Activated CD4-positive, CD25-positive, alpha-beta regulatory T cell (primary cell): ENCODE measurements around the gene SF3B3.

Experiments
- DNase-seq, 4 experiments: peaks; one replicate each; lab custom pipeline; 2025; lab: John Stamatoyannopoulos, UW

Gene SF3B3

DNA sequence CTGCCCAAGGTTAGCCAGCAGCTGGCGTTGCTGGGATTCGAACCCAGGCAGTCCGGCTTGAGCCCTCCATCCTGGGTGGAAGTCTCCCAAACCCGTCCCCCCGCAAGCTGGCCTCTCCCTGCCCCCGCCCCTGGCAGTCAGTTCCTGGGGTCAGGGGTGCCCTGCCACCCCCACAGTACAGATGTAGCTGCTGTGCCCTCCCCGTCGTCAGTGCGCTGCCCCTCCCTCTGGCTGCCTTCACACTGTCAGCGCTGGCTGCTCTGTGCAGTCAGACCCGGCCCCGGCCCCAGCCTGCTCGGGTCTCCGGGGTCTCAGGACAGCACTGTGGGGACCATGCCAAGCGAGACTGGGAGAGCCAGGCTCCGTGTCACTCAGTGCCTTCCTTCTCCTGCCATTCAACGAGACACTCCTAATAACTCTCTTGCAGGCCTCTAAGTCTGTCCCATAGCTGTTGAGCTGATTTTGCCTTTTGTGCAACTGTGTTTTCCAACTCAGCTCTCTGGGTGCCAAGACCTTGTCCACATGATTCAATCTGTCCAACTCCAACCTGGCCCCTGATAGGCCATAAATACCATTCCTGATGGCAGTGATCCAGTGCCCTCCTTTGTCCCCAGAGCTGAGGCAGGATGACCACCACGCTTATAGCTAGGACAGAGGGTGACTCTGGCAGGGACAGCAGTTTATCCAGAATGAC is 67.3 kb downstream of the SF3B3 start:
- DNase-seq: no peak

DNA sequence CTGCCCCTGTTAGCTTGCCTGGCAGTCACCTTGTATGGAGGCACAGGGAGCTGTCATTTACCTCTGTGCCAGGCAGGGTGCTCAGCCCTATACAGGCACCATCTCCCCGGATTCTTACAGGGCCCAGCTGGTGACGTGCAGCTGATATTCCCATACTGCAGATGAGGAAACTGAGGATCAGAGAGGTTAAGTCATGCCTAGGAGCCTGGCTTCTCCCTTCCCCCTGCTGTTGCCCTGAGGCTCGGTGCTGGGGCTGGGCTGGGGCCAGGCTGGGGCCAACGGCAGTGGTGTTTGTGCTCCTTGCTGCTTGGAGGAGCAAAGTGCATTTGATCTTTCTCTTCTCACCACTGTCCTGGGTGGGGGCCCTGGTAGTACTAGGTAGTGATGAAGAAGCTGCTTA is 68.0 kb downstream of the SF3B3 start:
- no peak for DNase-seq

DNA sequence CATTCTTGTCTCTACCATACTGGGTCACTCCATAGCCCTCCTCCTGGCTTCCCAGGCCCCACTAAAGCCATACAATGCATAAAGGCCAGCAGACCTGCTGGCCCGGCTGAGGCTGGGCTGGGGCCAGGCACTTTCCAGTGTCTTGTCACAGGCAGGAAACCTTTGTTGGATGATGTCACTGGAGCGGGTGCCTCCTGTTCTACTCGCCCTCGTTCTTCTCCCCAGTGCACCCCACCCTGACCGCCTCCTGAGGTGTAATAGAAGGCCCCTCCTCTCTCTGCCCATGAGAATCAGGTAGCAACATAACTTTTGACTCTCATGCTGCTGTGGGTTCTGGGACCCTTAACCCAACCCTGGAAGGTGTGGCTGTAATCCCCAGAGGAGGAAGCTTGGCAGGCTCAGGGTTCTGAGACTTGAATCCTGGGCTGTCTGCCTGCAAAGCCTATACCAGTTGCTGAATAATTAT is 68.5 kb downstream of the SF3B3 start:
- DNase-seq: no peak

GRCh38 chr16:70593544-70593943 is 69.9 kb downstream of the SF3B3 start:
- no peak for DNase-seq

DNA sequence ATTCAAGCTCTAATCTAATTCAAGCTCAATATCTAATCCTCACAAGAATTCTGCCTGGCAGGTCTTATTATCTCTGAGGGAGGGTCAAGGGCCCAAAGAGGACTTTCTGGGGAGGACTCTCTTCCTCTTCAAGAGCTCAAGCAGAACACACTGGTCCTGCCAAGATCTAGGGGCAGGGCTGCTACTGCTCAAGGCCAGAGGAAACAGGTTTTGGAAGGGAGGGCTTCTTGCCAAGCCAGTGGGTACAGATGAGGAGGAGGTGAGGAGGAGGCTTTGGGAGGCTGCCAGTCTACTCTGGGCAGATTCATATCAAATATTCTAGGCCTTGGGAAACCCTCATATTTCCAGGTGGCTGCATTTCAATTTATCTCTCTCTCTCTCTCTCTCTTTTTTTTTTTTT is 71.0 kb downstream of the SF3B3 start:
- no peak for DNase-seq

DNA sequence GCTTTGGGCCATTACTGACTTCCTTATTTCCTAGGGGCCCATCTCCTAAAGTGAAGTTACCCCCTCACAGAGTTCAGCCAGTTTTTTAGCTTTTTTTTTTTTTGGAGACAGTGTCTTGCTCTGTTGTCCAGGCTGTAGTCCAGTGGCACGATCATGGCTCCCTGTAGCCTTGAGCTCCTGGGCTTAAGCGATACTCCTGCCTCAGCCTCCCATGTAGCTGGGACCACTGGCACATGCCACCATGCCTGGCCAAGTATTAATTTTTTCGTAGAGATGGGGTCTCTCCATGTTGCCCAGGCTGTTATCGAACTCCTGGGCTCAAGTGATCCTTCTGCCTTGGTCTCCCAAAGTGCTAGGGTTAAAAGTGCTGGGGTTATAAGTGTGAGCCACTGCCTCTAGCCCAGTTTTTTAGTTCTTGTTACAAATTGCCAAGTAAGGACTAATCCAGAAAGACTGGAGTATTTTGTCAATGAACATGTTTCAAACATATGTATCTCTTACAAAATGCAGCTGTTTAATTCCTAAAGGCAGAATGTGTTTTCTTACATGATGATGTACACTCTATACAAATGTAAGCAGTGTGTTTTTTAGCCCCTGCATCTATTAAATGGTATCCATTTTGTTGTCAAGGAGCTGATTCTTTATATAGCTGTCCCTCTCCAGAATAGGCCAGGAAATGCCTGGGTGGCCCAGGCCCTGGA is 73.7 kb downstream of the SF3B3 start:
- DNase-seq: no peak

DNA sequence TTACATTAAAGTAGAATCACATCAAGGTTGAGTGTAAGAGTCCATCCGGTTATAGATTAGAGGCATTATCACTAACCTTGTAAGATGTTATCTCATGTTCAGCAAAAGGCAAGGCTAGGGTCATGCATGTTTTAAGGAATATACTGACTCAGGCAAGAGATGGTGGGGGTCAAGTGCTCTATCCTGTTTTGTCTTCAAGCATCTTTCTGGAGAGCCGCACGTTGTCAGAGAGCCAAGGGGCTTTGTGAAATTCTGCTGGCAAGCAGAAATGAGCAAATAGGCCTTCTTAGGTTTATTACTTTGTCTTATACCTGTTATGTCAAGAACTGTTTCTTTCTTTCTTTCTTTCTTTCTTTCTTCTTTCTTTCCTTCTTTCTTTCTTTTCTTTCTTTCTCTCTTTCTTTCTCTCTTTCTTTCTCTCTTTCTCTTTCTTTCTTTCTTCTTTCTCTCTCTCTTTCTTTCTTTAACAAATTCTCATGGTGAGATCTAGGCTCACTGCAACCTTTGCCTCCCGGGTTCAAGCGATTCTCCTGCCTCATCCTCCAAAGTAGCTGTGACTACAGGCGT is 75.4 kb downstream of the SF3B3 start:
- DNase-seq: no peak

DNA sequence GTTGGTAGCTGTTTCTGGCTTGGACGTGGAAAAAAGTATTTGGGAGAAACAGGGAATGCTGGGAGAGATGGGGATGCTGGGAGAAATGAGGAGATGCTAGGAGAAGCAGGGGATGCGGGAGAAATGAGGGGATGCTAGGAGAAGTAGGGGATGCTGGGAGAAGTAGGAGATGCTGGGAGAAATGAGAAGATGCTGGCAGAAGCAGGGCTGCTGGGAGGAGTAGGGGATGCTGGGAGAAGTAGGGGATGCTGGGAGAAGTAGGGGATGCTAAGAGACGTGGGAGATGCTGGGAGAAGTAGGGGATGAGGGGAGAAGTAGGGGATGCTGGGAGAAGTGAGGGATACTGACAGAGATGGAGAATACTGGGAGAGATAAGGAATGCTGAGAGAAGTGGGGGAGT is 77.1 kb downstream of the SF3B3 start:
- DNase-seq: no peak

DNA sequence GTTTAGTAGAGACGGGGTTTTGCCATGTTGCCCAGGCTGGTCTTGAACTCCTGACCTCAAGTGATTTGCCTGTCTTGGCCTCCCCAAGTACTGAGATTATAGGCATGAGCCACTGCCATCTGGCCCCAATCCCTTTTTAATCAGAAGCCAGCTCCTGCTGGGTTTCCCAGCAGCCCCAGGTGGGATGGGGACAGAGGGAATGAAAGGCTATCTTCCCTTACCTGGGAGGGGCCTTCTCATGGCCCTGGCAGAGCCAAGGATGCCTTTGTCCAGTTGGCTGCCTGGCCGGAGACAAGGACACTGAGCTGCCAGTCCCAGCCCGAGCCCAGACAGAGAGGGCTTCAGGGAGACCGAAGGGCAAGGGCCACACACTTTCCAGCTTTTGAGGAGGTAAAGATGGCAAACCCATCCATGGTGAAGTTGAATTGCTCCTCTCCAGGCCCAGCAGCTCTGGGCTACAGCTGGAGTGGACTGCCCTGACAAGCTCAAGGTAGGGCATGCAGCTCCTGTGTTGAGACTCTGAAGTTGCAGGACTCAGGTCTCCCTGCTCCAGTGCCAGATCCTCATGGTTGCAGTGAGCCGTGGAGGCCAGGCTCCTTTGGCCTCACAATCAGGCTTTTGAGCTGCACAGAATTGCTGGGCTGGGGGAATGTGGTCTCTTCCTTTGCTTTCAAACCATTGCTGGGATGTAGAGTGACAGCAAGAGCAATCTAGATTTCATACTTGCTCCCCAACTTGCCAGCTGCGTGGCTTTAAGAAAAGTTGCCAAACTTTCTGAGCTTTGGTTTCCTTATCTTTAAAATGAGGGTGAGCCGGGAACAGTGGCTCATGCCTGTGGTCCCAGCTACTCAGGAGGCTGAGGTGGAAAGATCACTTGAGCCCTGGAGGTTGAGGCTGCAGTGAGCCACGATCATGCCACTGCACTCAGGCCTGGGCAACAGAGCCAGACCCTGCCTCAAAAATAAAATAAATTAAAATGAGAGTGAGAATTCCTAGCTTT is 78.3 kb downstream of the SF3B3 start:
- DNase-seq: no peak

GRCh38 chr16:70602831-70603230 is 79.2 kb downstream of the SF3B3 start:
- no peak for DNase-seq

GRCh38 chr16:70604407-70605282 is 81.0 kb downstream of the SF3B3 start:
- DNase-seq: no peak

DNA sequence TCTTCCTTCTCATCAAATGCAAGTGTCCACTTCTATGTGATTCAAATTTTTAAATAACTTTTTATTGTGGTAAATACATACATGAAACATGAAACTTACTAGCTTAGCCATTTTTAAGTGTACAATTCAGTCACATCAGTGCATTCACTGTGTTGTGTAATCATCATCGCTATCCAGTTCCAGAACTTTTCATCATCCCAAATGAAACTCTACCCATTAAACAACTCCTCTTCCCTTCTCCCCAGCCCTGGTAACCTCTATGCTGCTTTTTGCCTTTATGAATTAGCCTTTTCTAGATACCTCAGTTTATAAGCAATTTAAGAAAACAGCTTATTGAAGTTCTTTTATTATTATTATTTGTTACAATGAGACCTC is 81.7 kb downstream of the SF3B3 start:
- no peak for DNase-seq

DNA sequence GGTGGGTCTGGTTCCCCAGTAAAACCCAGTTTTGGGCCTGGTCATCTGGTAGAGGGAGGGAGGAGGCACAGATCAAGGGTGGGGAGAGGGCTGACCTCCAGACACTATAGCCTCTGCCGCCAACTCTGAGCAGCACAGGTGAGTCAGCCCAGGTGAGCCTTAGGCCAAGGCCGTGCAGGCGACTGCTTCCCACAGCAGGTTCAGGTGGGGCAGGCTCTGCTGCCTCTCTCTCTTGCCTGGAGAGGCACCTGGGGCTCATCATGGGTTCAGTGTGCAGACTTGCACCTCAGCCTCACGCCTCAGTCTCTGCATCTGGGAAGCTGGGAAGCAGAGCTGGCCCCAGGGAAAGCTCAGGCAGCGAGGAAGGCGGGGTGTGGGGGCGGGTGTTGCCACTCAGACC is 84.9 kb downstream of the SF3B3 start:
- DNase-seq: no peak

DNA sequence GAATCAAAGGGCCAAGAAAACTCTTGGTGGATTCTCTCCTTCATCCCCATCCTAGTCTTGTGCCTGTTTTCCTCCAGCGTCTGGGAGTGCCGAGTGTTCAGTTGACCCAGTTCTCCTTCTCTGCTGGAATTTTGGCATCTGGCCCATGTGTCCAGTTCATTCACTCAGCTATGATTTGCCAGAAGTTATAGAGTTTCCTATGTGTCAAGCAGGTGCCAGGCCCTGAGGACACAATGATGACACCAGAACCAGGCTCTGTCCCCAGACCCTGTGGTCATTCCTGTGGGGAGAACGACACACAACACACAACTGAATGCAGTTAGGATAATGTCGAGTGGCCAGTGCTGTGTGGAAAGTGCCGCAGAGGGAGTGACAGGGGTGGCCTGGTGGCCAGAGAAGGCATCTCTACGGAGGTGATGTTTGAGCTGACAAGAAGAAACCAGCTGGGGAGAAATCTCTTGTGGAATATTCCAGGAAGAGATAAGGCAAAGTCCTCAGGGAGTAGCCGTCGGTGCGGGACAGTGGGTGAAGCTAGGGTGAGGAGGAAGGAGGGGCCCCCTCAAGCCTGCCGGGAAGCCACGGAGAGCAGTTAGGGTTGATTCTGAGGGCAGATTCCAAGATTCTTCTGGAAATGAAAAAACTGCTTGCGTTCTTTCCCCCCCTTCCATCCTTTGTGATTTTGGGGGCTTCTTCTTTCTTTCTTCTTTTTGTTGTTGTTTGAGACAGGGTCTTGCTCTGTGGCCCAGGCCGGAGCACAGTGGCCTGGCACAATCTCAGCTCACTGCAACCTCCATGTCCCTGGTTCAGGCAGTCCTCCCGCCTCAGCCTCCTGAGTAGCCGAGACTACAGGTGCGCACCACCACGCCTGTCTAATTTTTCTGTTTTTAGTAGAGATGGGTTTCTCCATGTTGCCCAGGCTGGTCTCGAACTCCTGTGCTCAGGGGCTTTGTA is 86.9 kb downstream of the SF3B3 start:
- no peak for DNase-seq

DNA sequence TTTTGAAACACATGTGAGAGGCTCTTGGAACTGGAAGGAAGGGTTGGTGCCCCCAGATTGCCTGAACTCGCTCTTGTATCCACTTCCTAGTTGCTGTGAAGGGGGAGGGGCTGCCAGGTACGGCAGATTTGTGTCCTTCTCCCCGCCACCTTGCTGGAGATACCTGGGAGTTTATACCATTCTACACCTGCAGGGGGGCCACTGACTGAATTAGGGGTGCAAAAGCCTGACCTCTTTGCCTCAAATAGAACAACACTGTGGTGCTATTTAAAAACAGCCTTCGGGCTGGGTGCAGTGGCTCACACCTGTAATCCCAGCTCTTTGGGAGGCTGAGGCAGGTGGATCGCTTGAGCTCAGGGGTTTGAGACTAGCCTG is 87.6 kb downstream of the SF3B3 start:
- DNase-seq: no peak

- no peak for DNase-seq
Measured at GRCh38 chr16:70611785-70612303, 88.2 kb downstream of the SF3B3 start.

GRCh38 chr16:70612931-70613330 is 89.3 kb downstream of the SF3B3 start:
- DNase-seq: no peak

DNA sequence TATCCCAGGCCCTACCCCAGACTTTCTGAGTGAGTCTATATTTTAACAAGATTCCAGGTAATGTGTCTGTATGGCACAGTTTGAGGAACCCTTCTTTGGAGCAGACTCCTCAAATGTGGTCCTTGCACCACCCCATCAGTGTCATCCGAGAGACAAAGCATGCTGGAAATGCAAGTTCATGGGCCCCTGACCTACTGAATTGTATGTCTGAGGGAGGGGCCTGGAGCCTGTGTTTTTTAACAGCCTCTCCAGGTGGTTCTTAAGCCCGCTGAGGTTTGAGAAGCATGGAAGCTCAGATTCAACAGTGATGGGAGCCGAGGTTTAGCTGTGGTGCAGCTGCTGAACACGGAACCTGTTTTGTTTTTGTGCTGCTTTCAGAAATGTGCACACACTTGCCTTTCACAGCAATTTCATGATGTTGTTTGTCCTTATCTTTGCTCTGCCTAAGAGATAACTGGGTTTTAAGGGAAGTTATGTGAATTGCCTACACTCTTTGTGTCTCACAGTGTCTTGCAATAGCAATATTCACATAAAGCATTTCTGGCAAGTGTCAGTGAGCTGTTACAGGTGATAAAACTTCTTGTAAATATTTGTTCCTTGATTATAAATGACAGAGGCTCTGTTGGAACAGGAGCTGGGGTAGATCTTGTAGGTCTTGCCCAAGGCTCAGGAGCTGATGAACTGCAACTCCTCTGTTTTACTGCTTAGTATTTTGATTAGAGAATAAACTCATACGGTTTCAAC is 90.8 kb downstream of the SF3B3 start:
- no peak for DNase-seq

- no peak for DNase-seq
Measured at GRCh38 chr16:70615945-70616344, 92.3 kb downstream of the SF3B3 start.
